GM23338 (cell line): ENCODE results near the gene BMAL1. TPM values are rescaled to one million over a fixed set of nuclear protein-coding genes. Genes with fewer than 3 reads are reported as not detected.

Experiments
- ATAC-seq: fragments of 200-7000 bp; cut with Tn5 transposase; 3 replicates; pipeline ENCODE4 v1.9.1; 2020
- DNase-seq: peaks from one replicate; pipeline ENCODE4 v3.0.0-alpha.2; 2015; ENCODE audit warnings: low spot score
- H2AFZ ChIP-seq: fragments of 200-600 bp; sonication (generic); 2 replicates; pipeline ENCODE4 v1.8.0; 2016; ENCODE audit warnings: antibody characterized with exemption, mild to moderate bottlenecking, moderate library complexity
- H3F3A ChIP-seq: fragments of 200-600 bp; sonication (generic); replicated peaks from 2 replicates; pipeline ENCODE4 v1.8.0; 2017; ENCODE audit warnings: antibody characterized with exemption, mixed run types, low read depth
- H3K27ac ChIP-seq: fragments of 200-600 bp; sonication (generic); 2 replicates; pipeline ENCODE4 v1.6.1; 2016; ENCODE audit warnings: low read depth
- H3K27me3 ChIP-seq: fragments of 200-600 bp; sonication (generic); 2 replicates; pipeline ENCODE4 v1.8.0; 2016; ENCODE audit warnings: mild to moderate bottlenecking, mixed run types, moderate library complexity; ENCODE audit not compliant: insufficient read depth
- H3K36me3 ChIP-seq: fragments of 200-600 bp; sonication (generic); 2 replicates; pipeline ENCODE4 v1.8.0; 2016; ENCODE audit warnings: mild to moderate bottlenecking; ENCODE audit not compliant: insufficient read depth
- H3K4me1 ChIP-seq: fragments of 200-600 bp; sonication (generic); 2 replicates; pipeline ENCODE4 v1.8.0; 2016; ENCODE audit warnings: mild to moderate bottlenecking, moderate library complexity; ENCODE audit not compliant: insufficient read depth
- H3K4me2 ChIP-seq: fragments of 200-600 bp; sonication (generic); 2 replicates; pipeline ENCODE4 v1.7.1; 2017; ENCODE audit warnings: mixed run types
- H3K4me3 ChIP-seq: fragments of 200-600 bp; sonication (generic); 2 replicates; pipeline ENCODE4 v1.6.1; 2016; ENCODE audit warnings: mixed run types
- H3K79me2 ChIP-seq: fragments of 200-600 bp; sonication (generic); replicated peaks from 2 replicates; pipeline ENCODE4 v1.8.0; 2017; ENCODE audit warnings: mild to moderate bottlenecking; ENCODE audit not compliant: insufficient read depth
- H3K9me2 ChIP-seq: fragments of 200-600 bp; sonication (generic); 2 replicates; pipeline ENCODE4 v1.8.0; 2017; ENCODE audit not compliant: insufficient read depth
- H4K20me1 ChIP-seq: fragments of 200-600 bp; sonication (generic); replicated peaks from 2 replicates; pipeline ENCODE4 v1.8.0; 2017; ENCODE audit warnings: mild to moderate bottlenecking; ENCODE audit not compliant: insufficient read depth
- H3K27ac Mint-ChIP-seq: 2 replicates; pipeline ENCODE4 v1.8.0; 2020; ENCODE audit warnings: inconsistent platforms, mild to moderate bottlenecking, moderate library complexity, mixed read lengths
- H3K27me3 Mint-ChIP-seq: 3 replicates; pipeline ENCODE4 v1.8.0; 2022; ENCODE audit warnings: low read depth, mild to moderate bottlenecking, moderate library complexity, mixed read lengths, inconsistent platforms; ENCODE audit not compliant: insufficient read depth, poor library complexity
- H3K36me3 Mint-ChIP-seq: 3 replicates; pipeline ENCODE4 v1.8.0; 2021; ENCODE audit warnings: low read depth, mild to moderate bottlenecking, inconsistent platforms, moderate library complexity, mixed read lengths
- H3K4me1 Mint-ChIP-seq: 3 replicates; pipeline ENCODE4 v1.8.0; 2020; ENCODE audit warnings: mild to moderate bottlenecking, inconsistent platforms, mixed read lengths
- H3K4me3 Mint-ChIP-seq: 3 replicates; pipeline ENCODE4 v1.8.0; 2021; ENCODE audit warnings: moderate library complexity, mild to moderate bottlenecking, inconsistent platforms, mixed read lengths
- H3K9me3 Mint-ChIP-seq: 3 replicates; pipeline ENCODE4 v1.8.0; 2020; ENCODE audit warnings: moderate library complexity, mild to moderate bottlenecking, inconsistent platforms, mixed read lengths
- ETS1 ChIP-seq: IDR thresholded peaks from 2 replicates; pipeline ENCODE4 v1.6.1; 2016; ENCODE audit warnings: antibody characterized with exemption
- EZH2 ChIP-seq: fragments of 200-600 bp; sonication (generic); IDR thresholded peaks from one replicate; pipeline ENCODE4 v1.8.0; 2017; ENCODE audit warnings: antibody characterized with exemption, mild to moderate bottlenecking, low read depth; ENCODE audit not compliant: unreplicated experiment
- EZH2phosphoT487 ChIP-seq: fragments of 200-600 bp; sonication (generic); IDR thresholded peaks from one replicate; pipeline ENCODE4 v1.8.1; 2018; ENCODE audit warnings: antibody characterized with exemption; ENCODE audit not compliant: unreplicated experiment
- JUNB ChIP-seq: IDR thresholded peaks from one replicate; pipeline ENCODE4 v1.6.1; 2016; ENCODE audit warnings: antibody characterized with exemption; ENCODE audit not compliant: unreplicated experiment
- NANOG ChIP-seq: IDR thresholded peaks from 2 replicates; pipeline ENCODE4 v1.6.1; 2016; ENCODE audit warnings: antibody characterized with exemption, borderline replicate concordance
- POLR2AphosphoS5 ChIP-seq: IDR thresholded peaks from 2 replicates; pipeline ENCODE4 v1.6.1; 2016; ENCODE audit warnings: antibody characterized with exemption, low read depth
- STAT1 ChIP-seq: IDR thresholded peaks from one replicate; pipeline ENCODE4 v1.6.1; 2016; ENCODE audit warnings: antibody characterized with exemption; ENCODE audit not compliant: unreplicated experiment
- ZNF114 ChIP-seq: fragments of 250-450 bp; sonication (Bioruptor Pico); IDR thresholded peaks from 2 replicates; pipeline ENCODE4 v1.5.0; 2020; ENCODE audit warnings: mild to moderate bottlenecking, moderate library complexity
- ZNF331 ChIP-seq: fragments of 250-450 bp; sonication (Bioruptor Pico); IDR thresholded peaks from 2 replicates; pipeline ENCODE4 v1.5.0; 2020; ENCODE audit warnings: low read depth, mild to moderate bottlenecking, moderate library complexity
- ZNF462 ChIP-seq: fragments of 250-450 bp; sonication (Bioruptor Pico); IDR thresholded peaks from 2 replicates; pipeline ENCODE4 v1.5.0; 2020; ENCODE audit warnings: mild to moderate bottlenecking, moderate library complexity
- polyA plus RNA-seq: library from polyadenylated mRNA; unstranded; fragments of >200 nt; fragmentation: Nextera tagmentation; extraction: Ambion mirVana; gene quantifications from 2 replicates; pipeline ENCODE4 v1.2.1, GENCODE V29; 2016
- total RNA-seq: library from RNA; depleted of rRNA; stranded (reverse); fragments of >200 nt; shearing (Covaris generic); gene quantifications from 2 replicates; pipeline ENCODE4 v1.2.3, GENCODE V29; 2014
- TF ChIP-seq, protein P1 (sequence below): IDR thresholded peaks from one replicate; pipeline ENCODE4 v1.6.1; 2018; ENCODE audit warnings: antibody characterized with exemption; ENCODE audit not compliant: unreplicated experiment

The BMAL1 gene
- total and polyA plus RNA-seq, 2 experiments from 2014 or later = 5.1 to 7.2 TPM

GRCh38 chr11:13269775-13270174 lies 7.8 kb upstream of the BMAL1 start:
- Mint-ChIP-seq H3K4me3 (no peak overlapping the region), H3K27ac (no peak overlapping the region), H3K36me3 (no peaks in the 10 kb centered on the region), H3K27me3 (peaks cover 7% of the 10 kb centered on the region), H3K4me1 (no peaks in the 10 kb centered on the region; the same call in 2 of the 3 replicates), H3K9me3 (no peaks in the 10 kb centered on the region)
- Histone ChIP-seq H3F3A (no peaks in the 10 kb centered on the region), H3K36me3 (no peaks in the 10 kb centered on the region), H3K9me2 (no peaks in the 10 kb centered on the region), H3K27me3 (peaks cover 14% of the 10 kb centered on the region), H3K27ac (no peak overlapping the region), H4K20me1 (no peaks in the 10 kb centered on the region), H3K4me2 (no peak overlapping the region), H2AFZ (no peak overlapping the region), H3K4me1 (no peaks in the 10 kb centered on the region; the same call in 1 of the 2 replicates), H3K4me3 (no peak overlapping the region), H3K79me2 (no peaks in the 10 kb centered on the region)
- ATAC-seq (no peak), DNase-seq (no peak)
- TF ChIP-seq ZNF462 (no peak), ETS1 (no peak), ZNF331 (CRISPR knock-in tag) (no peak), STAT1 (no peak), POLR2AphosphoS5 (no peak), ZNF114 (no peak), EZH2phosphoT487 (no peak), JUNB (no peak), NANOG (no peak), EZH2 (no peak)
- TF ChIP-seq, protein P1, sequence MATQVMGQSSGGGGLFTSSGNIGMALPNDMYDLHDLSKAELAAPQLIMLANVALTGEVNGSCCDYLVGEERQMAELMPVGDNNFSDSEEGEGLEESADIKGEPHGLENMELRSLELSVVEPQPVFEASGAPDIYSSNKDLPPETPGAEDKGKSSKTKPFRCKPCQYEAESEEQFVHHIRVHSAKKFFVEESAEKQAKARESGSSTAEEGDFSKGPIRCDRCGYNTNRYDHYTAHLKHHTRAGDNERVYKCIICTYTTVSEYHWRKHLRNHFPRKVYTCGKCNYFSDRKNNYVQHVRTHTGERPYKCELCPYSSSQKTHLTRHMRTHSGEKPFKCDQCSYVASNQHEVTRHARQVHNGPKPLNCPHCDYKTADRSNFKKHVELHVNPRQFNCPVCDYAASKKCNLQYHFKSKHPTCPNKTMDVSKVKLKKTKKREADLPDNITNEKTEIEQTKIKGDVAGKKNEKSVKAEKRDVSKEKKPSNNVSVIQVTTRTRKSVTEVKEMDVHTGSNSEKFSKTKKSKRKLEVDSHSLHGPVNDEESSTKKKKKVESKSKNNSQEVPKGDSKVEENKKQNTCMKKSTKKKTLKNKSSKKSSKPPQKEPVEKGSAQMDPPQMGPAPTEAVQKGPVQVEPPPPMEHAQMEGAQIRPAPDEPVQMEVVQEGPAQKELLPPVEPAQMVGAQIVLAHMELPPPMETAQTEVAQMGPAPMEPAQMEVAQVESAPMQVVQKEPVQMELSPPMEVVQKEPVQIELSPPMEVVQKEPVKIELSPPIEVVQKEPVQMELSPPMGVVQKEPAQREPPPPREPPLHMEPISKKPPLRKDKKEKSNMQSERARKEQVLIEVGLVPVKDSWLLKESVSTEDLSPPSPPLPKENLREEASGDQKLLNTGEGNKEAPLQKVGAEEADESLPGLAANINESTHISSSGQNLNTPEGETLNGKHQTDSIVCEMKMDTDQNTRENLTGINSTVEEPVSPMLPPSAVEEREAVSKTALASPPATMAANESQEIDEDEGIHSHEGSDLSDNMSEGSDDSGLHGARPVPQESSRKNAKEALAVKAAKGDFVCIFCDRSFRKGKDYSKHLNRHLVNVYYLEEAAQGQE = no peak
